H1 (cell line): ENCODE data around the gene GAS7. TPM values are rescaled to one million over a fixed set of nuclear protein-coding genes. Genes with fewer than 3 reads are reported as not detected.

Source experiments
- CTCF ChIA-PET: fragments of 300-600 bp; sonication (Branson Sonifier 250); formaldehyde crosslinking; loops from one replicate; lab custom pipeline; 2021; ENCODE audit not compliant: partially characterized antibody; lab: Charles Lee
- POLR2A ChIA-PET: fragments of 300-600 bp; sonication (Branson Sonifier 250); formaldehyde crosslinking; loops from one replicate; lab custom pipeline; 2021; ENCODE audit warnings: inconsistent platforms; ENCODE audit not compliant: partially characterized antibody; lab: Charles Lee
- DNase-seq, 2 experiments: peaks; one replicate each; pipeline versions ENCODE4 v3.0.0 to v3.0.0-alpha.2; 2010 to 2022; ENCODE audit warnings: low spot score in 2 of 2, low read depth in 1 of 2, mixed read lengths in 1 of 2
- FAIRE-seq: peaks from 2 replicates; lab custom pipeline; 2011; peaks lifted over from hg19 to GRCh38; lab: Jason Lieb, UNC
- H2AFZ ChIP-seq: 2 replicates; pipeline ENCODE4 v1.8.1; 2012; ENCODE audit warnings: low read length, inconsistent platforms
- H2AK5ac ChIP-seq: 2 replicates; pipeline ENCODE4 v1.6.1; 2013; ENCODE audit warnings: low read depth, low read length
- H2BK120ac ChIP-seq: replicated peaks from 2 replicates; pipeline ENCODE3; 2013; ENCODE audit warnings: low read depth, low read length, inconsistent platforms
- H2BK12ac ChIP-seq: 2 replicates; pipeline ENCODE4 v1.6.1; 2013; ENCODE audit warnings: low read depth, low read length
- H2BK15ac ChIP-seq: 2 replicates; pipeline ENCODE4 v1.6.1; 2013; ENCODE audit warnings: low read length
- H2BK20ac ChIP-seq: 2 replicates; pipeline ENCODE4 v1.6.1; 2013; ENCODE audit warnings: low read length
- H2BK5ac ChIP-seq: 2 replicates; pipeline ENCODE4 v1.6.1; 2013; ENCODE audit warnings: low read depth, low read length
- H3K14ac ChIP-seq: 2 replicates; pipeline ENCODE4 v1.6.1; 2013; ENCODE audit warnings: inconsistent platforms; ENCODE audit not compliant: insufficient read length
- H3K18ac ChIP-seq: 2 replicates; pipeline ENCODE4 v1.6.1; 2013; ENCODE audit warnings: low read length; ENCODE audit errors: extremely low read depth
- H3K23ac ChIP-seq: 2 replicates; pipeline ENCODE4 v1.6.1; 2013; ENCODE audit warnings: inconsistent platforms; ENCODE audit not compliant: insufficient read length
- H3K23me2 ChIP-seq: 2 replicates; pipeline ENCODE4 v1.6.1; 2013; ENCODE audit warnings: low read depth, low read length
- H3K27ac ChIP-seq: 2 replicates; pipeline ENCODE4 v1.6.1; 2011; ENCODE audit warnings: low read depth, low read length, inconsistent platforms
- H3K27me3 ChIP-seq, 4 experiments: replicated peaks in 1 of 4; 1 replicate in 1 of 4; 2 replicates in 3 of 4; pipeline versions ENCODE4 v1.6.1 to v1.8.1; 2011 to 2013; ENCODE audit warnings: low read length in 3 of 4, mild to moderate bottlenecking in 3 of 4, inconsistent platforms in 2 of 4, mixed read lengths in 2 of 4, moderate library complexity in 1 of 4; ENCODE audit not compliant: control insufficient read depth in 3 of 4, insufficient read depth in 3 of 4; ENCODE audit errors: extremely low read depth in 1 of 4
- H3K36me3 ChIP-seq, 4 experiments: 2 replicates each; pipeline versions ENCODE4 v1.6.1 to v1.8.1; 2011 to 2013; ENCODE audit warnings: mild to moderate bottlenecking in 4 of 4, low read length in 3 of 4, moderate library complexity in 2 of 4, control low read depth in 1 of 4, inconsistent platforms in 1 of 4; ENCODE audit not compliant: insufficient read depth in 4 of 4, control insufficient read depth in 2 of 4
- H3K4ac ChIP-seq: replicated peaks from 2 replicates; pipeline ENCODE3; 2013; ENCODE audit warnings: low read length, low read depth, mixed read lengths, inconsistent platforms; ENCODE audit not compliant: insufficient read length
- H3K4me1 ChIP-seq, 4 experiments: replicated peaks in 1 of 4; 1 replicate in 1 of 4; 2 replicates in 3 of 4; pipeline versions ENCODE4 v1.6.1 to v1.8.1; 2011 to 2013; ENCODE audit warnings: low read length in 3 of 4, inconsistent platforms in 2 of 4, mixed read lengths in 1 of 4; ENCODE audit not compliant: insufficient read depth in 4 of 4, control insufficient read depth in 3 of 4
- H3K4me2 ChIP-seq, 2 experiments: 2 replicates each; pipeline versions ENCODE4 v1.6.1 to v1.8.1; 2011 to 2013; ENCODE audit warnings: low read depth in 2 of 2, low read length in 2 of 2, control low read depth in 1 of 2, inconsistent platforms in 1 of 2, mild to moderate bottlenecking in 1 of 2; ENCODE audit not compliant: insufficient read depth in 1 of 2
- H3K4me3 ChIP-seq, 4 experiments: fragments of 200-600, 300-600 bp in 1 of 4; sonication (generic), shearing (Covaris generic), sonication (Bioruptor Twin) in 1 of 4; 2 replicates each; pipeline versions ENCODE4 v1.5.1 to v1.8.1; 2011 to 2016; ENCODE audit warnings: low read length in 4 of 4, low read depth in 3 of 4, control low read depth in 2 of 4, inconsistent platforms in 2 of 4, mild to moderate bottlenecking in 2 of 4, mixed read lengths in 1 of 4, moderate library complexity in 1 of 4; ENCODE audit not compliant: insufficient read depth in 2 of 4; ENCODE audit errors: extremely low read depth in 1 of 4
- H3K56ac ChIP-seq: replicated peaks from 2 replicates; pipeline ENCODE3; 2013; ENCODE audit warnings: low read depth, mild to moderate bottlenecking, mixed read lengths, low read length, inconsistent platforms; ENCODE audit not compliant: insufficient read length
- H3K79me1 ChIP-seq: 2 replicates; pipeline ENCODE4 v1.6.1; 2013; ENCODE audit warnings: low read depth, low read length, control low read depth
- H3K79me2 ChIP-seq, 2 experiments: 2 replicates each; pipeline versions ENCODE4 v1.6.1 to v1.8.1; 2012 to 2013; ENCODE audit warnings: low read length in 2 of 2, mild to moderate bottlenecking in 2 of 2, inconsistent platforms in 1 of 2; ENCODE audit not compliant: insufficient read depth in 2 of 2, control insufficient read depth in 1 of 2
- H3K9ac ChIP-seq, 4 experiments: replicated peaks in 1 of 4; 1 replicate in 1 of 4; 2 replicates in 3 of 4; pipeline versions ENCODE4 v1.6.1 to v1.8.1; 2011 to 2013; ENCODE audit warnings: low read depth in 3 of 4, low read length in 3 of 4, control low read depth in 2 of 4, mild to moderate bottlenecking in 2 of 4, moderate library complexity in 2 of 4, inconsistent platforms in 1 of 4; ENCODE audit errors: extremely low read depth in 1 of 4
- H3K9me3 ChIP-seq, 2 experiments: 2 replicates each; pipeline versions ENCODE4 v1.6.1 to v1.8.1; 2012 to 2013; ENCODE audit warnings: mild to moderate bottlenecking in 2 of 2, moderate library complexity in 2 of 2, control low read depth in 1 of 2, inconsistent platforms in 1 of 2, low read depth in 1 of 2, low read length in 1 of 2, mixed read lengths in 1 of 2; ENCODE audit not compliant: insufficient read depth in 2 of 2
- H4K20me1 ChIP-seq, 2 experiments: replicated peaks in 1 of 2; 2 replicates each; pipeline versions ENCODE3 to v1.8.1; 2011 to 2013; ENCODE audit warnings: inconsistent platforms in 2 of 2, low read length in 2 of 2, mild to moderate bottlenecking in 1 of 2; ENCODE audit not compliant: insufficient read depth in 2 of 2, control insufficient read depth in 1 of 2
- H4K5ac ChIP-seq: 2 replicates; pipeline ENCODE4 v1.6.1; 2013; ENCODE audit warnings: low read length, low read depth, mixed read lengths, inconsistent platforms; ENCODE audit not compliant: insufficient read length
- H4K8ac ChIP-seq: 2 replicates; pipeline ENCODE4 v1.8.0; 2013; ENCODE audit warnings: mild to moderate bottlenecking, moderate library complexity, low read length, inconsistent platforms; ENCODE audit not compliant: insufficient read depth; ENCODE audit errors: extremely low read depth
- H4K91ac ChIP-seq: replicated peaks from 2 replicates; pipeline ENCODE3; 2013; ENCODE audit warnings: low read length, mixed read lengths, inconsistent platforms; ENCODE audit not compliant: insufficient read length
- ASH2L ChIP-seq: fragments of 200-600, 300-600 bp; sonication (generic); IDR thresholded peaks from one replicate; pipeline ENCODE4 v1.7.1; 2017; ENCODE audit warnings: low read length
- BCL11A ChIP-seq, 2 experiments: IDR thresholded peaks; one replicate each; pipeline ENCODE4 v1.6.1; 2011; ENCODE audit warnings: low read depth in 2 of 2, low read length in 2 of 2, mild to moderate bottlenecking in 2 of 2
- BRCA1 ChIP-seq: IDR thresholded peaks from 2 replicates; pipeline ENCODE4 v1.6.1; 2012; ENCODE audit warnings: low read depth, low read length, improper control_type of control experiment
- CBX8 ChIP-seq: fragments of 300-800, 300-1000 bp; sonication (generic); IDR thresholded peaks from 2 replicates; pipeline ENCODE4 v1.7.1; 2016; ENCODE audit warnings: low read depth, low read length, borderline replicate concordance
- CHD1 ChIP-seq: IDR thresholded peaks from 2 replicates; pipeline ENCODE4 v1.6.1; 2012; ENCODE audit warnings: low read depth, low read length, improper control_type of control experiment
- CHD2 ChIP-seq: IDR thresholded peaks from 2 replicates; pipeline ENCODE4 v1.6.1; 2012; ENCODE audit warnings: low read length, improper control_type of control experiment
- CREB1 ChIP-seq: IDR thresholded peaks from 2 replicates; pipeline ENCODE4 v1.6.1; 2012; ENCODE audit warnings: inconsistent platforms
- E2F6 ChIP-seq: IDR thresholded peaks from 2 replicates; pipeline ENCODE4 v1.6.1; 2012; ENCODE audit warnings: inconsistent platforms
- HDAC6 ChIP-seq: IDR thresholded peaks from one replicate; pipeline ENCODE4 v1.7.1; 2012; ENCODE audit warnings: low read depth, mild to moderate bottlenecking, inconsistent platforms, low read length, moderate library complexity
- SIRT6 ChIP-seq: IDR thresholded peaks from one replicate; pipeline ENCODE4 v1.7.1; 2012; ENCODE audit warnings: low read length, inconsistent platforms
- ZNF274 ChIP-seq: IDR thresholded peaks from 2 replicates; pipeline ENCODE4 v1.7.0; 2012; ENCODE audit warnings: low read length, borderline replicate concordance; ENCODE audit errors: extremely low read depth
- WGBS, 2 experiments: shearing (Covaris generic) in 1 of 2; methylation state at CpG; one replicate each; pipeline versions ENCODE4 v1.1.6 to v1.1.7; 2013 to 2015; ENCODE audit warnings: low lambda C conversion rate in 2 of 2, mixed read lengths in 2 of 2, inconsistent platforms in 1 of 2, low coverage in 1 of 2, missing lambda C conversion rate in 1 of 2; ENCODE audit not compliant: insufficient replicate concordance in 2 of 2, insufficient coverage in 1 of 2, insufficient read length in 1 of 2; ENCODE audit errors: extremely low coverage in 1 of 2, missing lambda C conversion rate in 1 of 2; 5-methylcytosine and 5-hydroxymethylcytosine counted together
- polyA plus RNA-seq, 7 experiments: library from polyadenylated mRNA; depleted of rRNA in 3 of 7; stranded (reverse) in 5 of 7; unstranded in 2 of 7; fragments of >200 nt in 5 of 7; fragments of 200-250 nt in 2 of 7; gene quantifications; 1 replicate in 5 of 7; 2 replicates in 1 of 7; 4 replicates in 1 of 7; pipeline versions ENCODE4 v1.2.1 to v1.2.3, GENCODE V29; 2011 to 2013; ENCODE audit warnings: missing spikeins in 2 of 7, mixed read lengths in 2 of 7
- total RNA-seq: library from RNA; stranded (reverse); fragmentation: NEBNext Ultra II Directional; extraction: Animal tissue kit (Norgen Biotek cat#: 25700); gene quantifications from 2 replicates; pipeline ENCODE4 v1.2.1, GENCODE V29; 2021
- TF ChIP-seq, protein P1 (sequence below): IDR thresholded peaks from 2 replicates; pipeline ENCODE4 v1.6.1; 2011; ENCODE audit warnings: low read depth, mild to moderate bottlenecking, low read length; ENCODE audit not compliant: insufficient read depth

Gene GAS7
- total and polyA plus RNA-seq, 2 of the 8 experiments (the other 6 are each of a cell fraction or from before 2014, with no cell fraction given): 5.0 to 14.5 TPM

DNA sequence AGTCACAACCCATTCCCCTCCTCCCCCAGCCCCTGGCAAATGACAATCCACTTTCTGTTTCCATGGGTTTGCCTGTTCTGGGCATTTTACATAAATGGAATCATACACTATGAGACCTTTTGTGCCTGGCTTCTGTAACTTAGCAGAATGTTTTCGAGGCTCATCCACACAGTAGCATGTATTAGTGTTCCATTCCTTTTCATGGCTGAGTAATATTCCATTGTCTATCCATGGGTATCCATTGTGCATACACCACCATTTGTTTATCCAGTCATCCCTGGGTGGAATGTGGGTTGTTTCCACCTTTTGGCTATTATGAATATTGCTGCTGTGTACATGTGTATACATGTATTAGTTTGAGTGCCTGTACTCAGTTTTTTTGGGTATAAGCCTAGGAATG is 259.6 kb downstream of the GAS7 start:
- no peak overlapping the region for H2BK15ac ChIP-seq
- no peak overlapping the region for H3K4me3 ChIP-seq
- no peak overlapping the region for H3K18ac ChIP-seq
- H2AFZ ChIP-seq: no peak overlapping the region
- no peak overlapping the region for H3K9ac ChIP-seq
- H3K23me2 ChIP-seq: no peaks in the 10 kb centered on the region
- no peak overlapping the region for H2BK12ac ChIP-seq
- no peak overlapping the region for H4K8ac ChIP-seq
- POLR2A ChIA-PET: no interaction called here
- TF ChIP-seq CBX8 (no peak), CHD1 (no peak), BRCA1 (no peak), HDAC6 (no peak), ASH2L (no peak), SIRT6 (no peak), BCL11A (IDR thresholded peaks at IDR 0.05; ENCODE audit: low read depth in 2 of 2, low read length in 2 of 2) (no peak), CHD2 (no peak), ZNF274 (no peak), E2F6 (no peak), CREB1 (no peak)
- TF ChIP-seq, protein P1, sequence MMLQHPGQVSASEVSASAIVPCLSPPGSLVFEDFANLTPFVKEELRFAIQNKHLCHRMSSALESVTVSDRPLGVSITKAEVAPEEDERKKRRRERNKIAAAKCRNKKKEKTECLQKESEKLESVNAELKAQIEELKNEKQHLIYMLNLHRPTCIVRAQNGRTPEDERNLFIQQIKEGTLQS: no peak
- TF ChIP-seq, all 59 proteins: peak for 0
- Histone ChIP-seq H3K27ac (no peak overlapping the region), H3K79me1 (no peaks in the 10 kb centered on the region), H3K14ac (no peak overlapping the region), H3K4ac (no peak overlapping the region), H3K56ac (no peak overlapping the region), H3K79me2 (no peaks in the 10 kb centered on the region), H2AK5ac (no peak overlapping the region), H4K91ac (no peak overlapping the region), H2BK120ac (no peak overlapping the region), H3K36me3 (no peaks in the 10 kb centered on the region), H3K27me3 (no peaks in the 10 kb centered on the region), H3K9me3 (peaks cover 0 to 3% of the 10 kb centered on the region in 2 experiments; a peak in 2 of 4 replicates), H4K20me1 (peaks cover 0 to 2% of the 10 kb centered on the region in 2 experiments), H4K5ac (no peak overlapping the region), H3K23ac (no peak overlapping the region), H2BK5ac (no peak overlapping the region), H3K4me2 (no peak overlapping the region), H3K4me1 (no peaks in the 10 kb centered on the region), H2BK20ac (no peak overlapping the region)
- 87% methylated on average over 1 of the region's 1 CpG; no CpG with 5 or more reads in 1 of the 2 experiments for WGBS, 2 experiments
- CTCF ChIA-PET: interaction anchor here (0.6 to 7.6 kb wide), 4 partner anchors 11 to 209 kb away, joined by 3 to 75 read pairs (median 4); no protein-coding TSS in a partner anchor
- no peak for DNase-seq
- FAIRE-seq: no peak
